ENCODE data around the gene OSCAR.

- TF ChIP-seq GATA2 (IDR thresholded peaks at IDR 0.05; ENCODE audit: low read depth, low read length) (no peak), GATA3 (IDR thresholded peaks at IDR 0.05; ENCODE audit: low read depth, low read length) (no peak)
Measured at GRCh38 chr19:54148158-54148557, 47.6 kb upstream of the OSCAR start.

All from SH-SY5Y (cell line).